ENCODE measurements around the gene OR4D10.
"Not testable (repeated sequence)": the region's sequence is repeated elsewhere in the genome, so short reads cannot be mapped to it uniquely, and the experiment has no call there.

Gene OR4D10

DNA sequence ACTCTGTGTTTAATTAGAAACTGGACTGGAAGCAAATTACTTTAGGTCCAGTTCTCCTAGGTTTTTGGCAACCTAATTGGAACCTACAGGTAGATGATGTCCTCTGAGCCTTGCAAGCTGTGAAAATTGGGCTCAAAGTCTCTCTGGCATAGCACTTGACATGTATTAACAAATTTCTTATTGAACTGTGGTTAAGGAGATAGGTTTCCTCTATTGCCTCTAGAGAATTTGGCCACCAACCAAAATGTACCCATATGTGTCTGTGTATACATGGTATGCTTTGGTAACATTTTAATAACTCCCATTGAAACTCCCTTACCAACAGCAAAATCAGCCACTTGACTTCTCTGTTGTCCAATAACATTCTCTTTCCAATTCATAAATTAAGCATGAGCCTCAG lies at the start of gene OR4D10:
Gene OR4D10 (plus strand): TSS at position 301 of the 400 bp plus-strand sequence. CDS start 4,115 bp downstream, outside the sequence.
- no peak for DNase-seq

DNA sequence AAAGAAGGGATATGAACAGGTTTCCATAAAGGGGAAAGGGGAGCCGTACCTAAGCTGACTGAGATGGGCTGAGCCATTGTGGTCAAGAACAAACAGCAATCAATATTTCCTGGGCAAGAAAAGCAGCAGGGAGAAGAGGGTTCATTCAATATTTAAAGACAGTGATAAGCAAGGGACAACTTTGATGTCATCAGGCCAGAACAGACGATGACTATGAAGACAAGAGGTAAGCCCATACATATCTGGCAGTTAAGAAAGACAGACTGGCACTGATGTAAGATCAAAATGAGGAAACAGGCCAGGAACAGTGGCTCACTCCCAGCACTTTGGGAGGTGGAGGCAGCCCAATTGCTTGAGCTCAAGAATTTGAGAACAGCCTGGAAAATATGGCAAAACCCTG lies 49.3 kb upstream of the OR4D10 start:
- DNase-seq = no peak

DNA sequence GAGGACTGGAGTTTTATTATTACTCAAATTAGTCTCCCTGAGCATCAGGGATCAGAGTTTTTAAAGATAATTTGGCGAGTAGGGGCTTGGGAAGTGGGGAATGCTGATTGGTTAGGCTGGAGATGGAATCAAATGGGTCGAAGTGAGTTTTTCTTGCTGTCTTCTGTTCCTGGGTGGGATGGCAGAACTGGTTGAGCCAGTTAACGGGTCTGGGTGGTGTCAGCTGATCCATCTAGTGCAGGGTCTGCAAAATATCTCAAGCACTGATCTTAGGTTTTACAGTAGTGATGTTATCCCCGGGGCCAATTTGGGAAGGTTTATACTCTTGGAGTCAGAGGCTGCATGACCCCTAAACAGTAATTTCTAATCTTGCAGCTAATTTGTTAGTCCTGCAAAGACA lies 48.0 kb upstream of the OR4D10 start:
- DNase-seq = no peak

GRCh38 chr11:59426361-59427067 lies 46.6 kb upstream of the OR4D10 start, which contains the start of gene OR5A2:
OR5A2 (minus strand) TSS chr11:59426413; CDS start chr11:59422953, 3,460 bp downstream.
- DNase-seq = no peak

DNA sequence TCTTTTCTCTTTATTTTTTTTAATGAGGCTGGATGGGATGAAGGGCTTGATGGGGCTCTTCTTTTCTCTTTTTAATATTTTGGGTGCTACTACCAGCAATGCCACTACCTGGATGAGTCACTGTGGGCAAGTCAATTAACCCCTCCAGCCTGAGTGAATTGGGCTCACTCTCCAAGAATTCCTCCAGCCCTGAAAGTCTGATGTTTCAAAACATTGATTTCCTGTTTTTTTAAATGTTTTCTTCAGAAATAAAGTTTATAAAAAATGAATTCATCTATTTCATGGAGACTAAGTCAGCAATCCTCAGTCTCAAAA lies 46.1 kb upstream of the OR4D10 start:
- no peak for DNase-seq

GRCh38 chr11:59429924-59430516 lies 43.1 kb upstream of the OR4D10 start:
- DNase-seq = peak; percentile 5 to 50

- DNase-seq = no peak
Observed at GRCh38 chr11:59436169-59436568, 36.9 kb upstream of the OR4D10 start, which contains the start of gene OR5A1. OR5A1 (plus strand) TSS chr11:59436469; CDS start chr11:59443169, 6,700 bp downstream.

DNA sequence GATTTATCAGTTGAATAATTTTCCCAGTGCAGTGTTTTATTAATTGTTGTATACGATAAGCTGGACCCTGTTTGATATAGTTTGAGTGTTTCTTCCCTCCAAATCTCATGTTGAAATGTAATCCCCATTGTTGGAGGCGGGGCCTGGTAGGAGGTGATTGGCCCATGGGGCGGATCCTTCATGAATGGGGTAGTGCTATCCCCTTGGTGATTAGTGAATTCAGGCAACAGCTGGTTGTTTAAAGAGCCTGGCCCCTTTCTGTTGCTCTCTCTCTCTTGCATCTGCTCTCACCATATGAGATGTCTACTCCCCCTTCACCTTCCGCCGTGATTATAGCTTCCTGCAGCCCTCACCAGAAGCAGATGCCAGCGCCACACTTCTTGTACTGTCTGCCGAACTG lies 35.3 kb upstream of the OR4D10 start:
- DNase-seq = no peak

GRCh38 chr11:59445624-59446023 lies 27.5 kb upstream of the OR4D10 start:
- not testable (repeated sequence) for DNase-seq

GRCh38 chr11:59448484-59448883 lies 24.6 kb upstream of the OR4D10 start:
- DNase-seq = no peak

DNA sequence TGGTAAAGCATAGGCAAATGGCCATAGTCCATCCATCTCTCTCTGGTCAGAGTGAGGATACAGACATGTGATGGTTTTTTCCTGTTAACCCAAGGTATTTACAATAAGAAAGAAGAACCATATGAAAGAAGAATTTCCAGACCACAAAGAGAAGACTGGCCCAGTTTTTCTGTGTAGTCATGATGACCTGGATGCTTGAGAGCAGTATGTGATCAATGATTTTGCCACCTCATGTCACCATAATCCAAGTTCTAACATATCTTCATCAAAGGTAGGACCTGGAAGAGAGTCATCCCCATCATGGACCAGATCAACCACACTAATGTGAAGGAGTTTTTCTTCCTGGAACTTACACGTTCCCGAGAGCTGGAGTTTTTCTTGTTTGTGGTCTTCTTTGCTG lies 16.5 kb upstream of the OR4D10 start, which contains the start of gene OR4D6:
Gene OR4D6 (plus strand): TSS at position 301 of the 400 bp plus-strand sequence. CDS start 0 bp downstream, at position 301.
- DNase-seq = no peak

DNA sequence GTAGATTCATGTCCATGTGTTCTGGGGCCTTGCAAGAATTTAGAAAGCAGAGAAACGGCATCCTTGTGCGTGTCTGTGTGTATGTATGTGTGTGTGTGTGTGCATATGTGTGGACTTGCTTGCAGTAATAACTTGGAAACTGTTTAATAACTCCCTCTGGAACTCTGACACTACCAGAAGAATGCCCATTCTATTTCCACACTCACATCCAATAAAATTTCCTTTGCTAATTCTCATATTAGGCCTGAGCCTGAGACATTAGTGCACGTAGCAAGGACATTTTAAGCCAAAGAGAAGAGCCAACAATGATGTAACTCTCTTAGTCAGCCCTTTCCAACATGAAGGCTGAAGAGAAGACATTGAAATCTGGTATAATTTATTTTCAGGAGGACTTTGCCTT lies 13.2 kb upstream of the OR4D10 start:
- no peak for DNase-seq

DNA sequence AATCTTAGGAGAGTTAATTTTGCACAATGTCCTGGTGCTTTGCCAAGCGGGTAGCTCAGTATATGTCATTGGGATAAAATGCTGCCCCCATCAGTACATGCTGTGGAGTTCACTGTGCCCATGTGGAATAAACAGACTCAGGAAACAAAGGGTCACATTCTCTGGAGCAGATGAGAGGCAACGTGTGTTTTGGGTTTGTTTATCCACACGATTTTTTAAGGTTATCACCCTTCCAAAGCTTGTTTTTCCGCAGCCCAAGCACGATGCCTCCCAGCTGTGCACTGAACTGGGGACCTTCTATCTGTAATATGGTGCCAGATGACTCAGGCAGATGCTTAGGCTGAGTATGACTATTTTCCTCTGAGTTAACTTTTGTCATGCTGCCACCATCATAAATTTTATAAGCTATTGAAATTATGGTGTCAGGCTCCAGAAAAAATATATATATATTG lies 9.9 kb upstream of the OR4D10 start:
- DNase-seq = no peak

DNA sequence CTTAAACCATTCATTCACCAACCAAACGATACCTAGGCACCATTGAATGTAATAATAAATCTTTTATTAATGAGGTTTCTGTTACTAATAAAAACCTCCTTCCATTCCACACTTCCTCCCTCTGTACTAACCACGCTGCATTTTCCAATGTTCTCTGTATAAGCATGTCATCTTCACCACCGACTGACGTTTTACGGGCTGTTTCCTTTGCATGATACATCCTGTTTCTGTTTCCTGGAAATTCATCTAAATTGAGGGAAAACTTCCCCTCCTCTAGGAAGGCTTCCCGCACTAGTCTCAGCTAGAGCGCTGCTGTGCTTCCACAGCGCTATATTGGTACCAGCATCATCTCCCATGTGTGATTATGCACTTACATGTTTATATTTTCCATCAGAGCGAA lies 2.1 kb downstream of the OR4D10 start:
- DNase-seq = no peak

- no peak for DNase-seq
Observed at GRCh38 chr11:59479906-59480305, 6.8 kb downstream of the OR4D10 start.

- DNase-seq = no peak
Observed at GRCh38 chr11:59480359-59480758, 7.2 kb downstream of the OR4D10 start.

GRCh38 chr11:59501931-59502330 lies 28.8 kb downstream of the OR4D10 start:
- no peak for DNase-seq

DNA sequence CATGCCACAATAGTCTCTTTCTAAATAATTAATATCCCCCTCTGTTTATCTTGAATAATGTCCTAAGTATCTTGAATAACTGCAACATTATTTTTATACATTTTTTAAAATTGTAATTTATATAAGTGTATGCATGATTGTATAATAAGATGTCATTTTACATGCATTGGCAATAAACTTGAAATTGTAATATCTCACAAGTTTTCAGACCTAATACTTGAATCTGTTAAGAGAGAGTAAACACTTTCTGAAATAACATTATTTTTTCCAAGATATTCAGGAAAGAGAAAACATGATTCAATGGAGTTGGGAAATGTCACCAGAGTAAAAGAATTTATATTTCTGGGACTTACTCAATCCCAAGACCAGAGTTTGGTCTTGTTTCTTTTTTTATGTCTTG lies 30.2 kb downstream of the OR4D10 start, which contains the start of gene OR4D11:
Gene OR4D11 (plus strand): TSS at position 301 of the 400 bp plus-strand sequence. CDS start 0 bp downstream, at position 301.
- DNase-seq = no peak

DNA sequence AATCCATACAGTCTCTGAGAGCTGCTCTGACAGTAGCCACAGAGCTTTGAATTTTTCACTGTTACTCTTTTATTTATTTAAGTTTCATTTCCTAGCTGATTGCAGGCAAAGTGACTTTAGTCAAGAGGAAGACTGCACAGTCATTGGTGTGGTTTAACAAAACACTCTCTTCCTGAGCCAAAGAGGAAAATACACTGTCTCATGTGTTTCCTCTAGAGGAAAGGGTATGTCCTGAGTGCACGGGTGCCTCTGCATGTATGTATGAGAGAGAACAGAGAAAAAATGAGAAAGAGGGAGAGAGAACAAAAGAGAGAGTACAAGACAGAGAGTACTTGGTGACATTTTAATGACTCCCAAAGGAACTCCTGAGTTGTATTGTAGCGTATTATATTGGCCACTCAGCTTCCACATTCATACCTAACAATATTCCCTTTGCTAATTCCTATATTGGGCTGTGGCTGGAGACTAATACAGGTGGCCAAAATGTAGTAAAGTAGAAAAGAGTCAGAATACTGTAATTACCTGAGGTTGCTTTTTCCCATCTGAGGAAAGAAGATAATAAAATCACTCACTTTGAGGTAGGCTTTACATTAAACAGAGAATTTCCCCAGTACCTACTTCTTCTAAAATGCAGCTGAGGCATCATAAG lies 38.0 kb downstream of the OR4D10 start, which contains the start of gene OR4D9:
Gene OR4D9 (plus strand): TSS at position 599 of the 649 bp plus-strand sequence. CDS start 3,374 bp downstream, outside the sequence.
- DNase-seq = no peak

GRCh38 chr11:59511675-59512074 lies 38.6 kb downstream of the OR4D10 start:
- DNase-seq = no peak

GRCh38 chr11:59520139-59520538 lies 47.0 kb downstream of the OR4D10 start:
- not testable (repeated sequence) for DNase-seq

GRCh38 chr11:59520741-59521140 lies 47.6 kb downstream of the OR4D10 start:
- no peak for DNase-seq

GRCh38 chr11:59523541-59523940 lies 50.4 kb downstream of the OR4D10 start:
- DNase-seq = no peak

- DNase-seq = no peak
Observed at GRCh38 chr11:59528711-59529110, 55.6 kb downstream of the OR4D10 start.

Measured in NCI-H2081 (cell line).